ENCODE results near the gene GIGYF2.

Gene GIGYF2

DNA sequence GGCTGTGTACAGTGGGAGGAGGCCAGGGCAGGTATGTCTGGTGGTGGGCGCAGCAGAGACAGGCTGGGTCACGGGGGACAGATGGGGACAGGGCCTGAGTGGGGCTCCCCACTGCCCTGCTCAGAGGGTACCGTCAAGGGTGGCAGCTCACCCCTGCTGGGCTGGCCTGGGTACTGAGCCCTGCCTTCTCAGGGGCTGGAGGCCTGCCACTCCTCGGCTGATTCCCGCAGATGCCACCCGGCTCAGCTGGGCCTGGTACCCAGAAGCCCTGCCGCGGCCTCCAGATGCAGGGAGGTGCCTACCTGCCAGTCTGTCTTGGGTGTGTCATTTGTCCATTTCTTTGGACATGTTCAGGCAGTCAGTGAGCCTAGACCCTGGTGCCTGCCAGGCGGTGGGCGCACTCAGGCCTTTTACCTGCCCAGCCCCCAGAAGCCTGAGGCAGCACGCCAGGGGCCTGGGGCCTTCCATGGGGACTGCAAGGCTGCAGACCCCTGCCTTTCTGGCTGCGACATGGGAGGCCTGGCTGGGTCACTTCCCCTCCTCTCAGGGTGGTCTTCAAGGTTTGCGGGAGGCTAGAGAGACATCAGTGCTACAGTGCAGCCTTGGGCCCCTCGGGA, 176.3 kb downstream of the GIGYF2 start:
- H3K4me3 ChIP-seq (ENCODE audit: low read depth, low read length) = no peak overlapping the region
- in situ Hi-C loops (cut with HindIII; ENCODE audit: low sequenced_read_pairs) = loop anchor here (5.0 to 25.0 kb wide), 2 partner anchors 86 to 364 kb away; no protein-coding TSS in a partner anchor
- TF ChIP-seq, protein P1, sequence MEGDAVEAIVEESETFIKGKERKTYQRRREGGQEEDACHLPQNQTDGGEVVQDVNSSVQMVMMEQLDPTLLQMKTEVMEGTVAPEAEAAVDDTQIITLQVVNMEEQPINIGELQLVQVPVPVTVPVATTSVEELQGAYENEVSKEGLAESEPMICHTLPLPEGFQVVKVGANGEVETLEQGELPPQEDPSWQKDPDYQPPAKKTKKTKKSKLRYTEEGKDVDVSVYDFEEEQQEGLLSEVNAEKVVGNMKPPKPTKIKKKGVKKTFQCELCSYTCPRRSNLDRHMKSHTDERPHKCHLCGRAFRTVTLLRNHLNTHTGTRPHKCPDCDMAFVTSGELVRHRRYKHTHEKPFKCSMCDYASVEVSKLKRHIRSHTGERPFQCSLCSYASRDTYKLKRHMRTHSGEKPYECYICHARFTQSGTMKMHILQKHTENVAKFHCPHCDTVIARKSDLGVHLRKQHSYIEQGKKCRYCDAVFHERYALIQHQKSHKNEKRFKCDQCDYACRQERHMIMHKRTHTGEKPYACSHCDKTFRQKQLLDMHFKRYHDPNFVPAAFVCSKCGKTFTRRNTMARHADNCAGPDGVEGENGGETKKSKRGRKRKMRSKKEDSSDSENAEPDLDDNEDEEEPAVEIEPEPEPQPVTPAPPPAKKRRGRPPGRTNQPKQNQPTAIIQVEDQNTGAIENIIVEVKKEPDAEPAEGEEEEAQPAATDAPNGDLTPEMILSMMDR (IDR thresholded peaks at IDR 0.05; ENCODE audit: low read depth, low read length, missing control alignments) = no peak

DNA sequence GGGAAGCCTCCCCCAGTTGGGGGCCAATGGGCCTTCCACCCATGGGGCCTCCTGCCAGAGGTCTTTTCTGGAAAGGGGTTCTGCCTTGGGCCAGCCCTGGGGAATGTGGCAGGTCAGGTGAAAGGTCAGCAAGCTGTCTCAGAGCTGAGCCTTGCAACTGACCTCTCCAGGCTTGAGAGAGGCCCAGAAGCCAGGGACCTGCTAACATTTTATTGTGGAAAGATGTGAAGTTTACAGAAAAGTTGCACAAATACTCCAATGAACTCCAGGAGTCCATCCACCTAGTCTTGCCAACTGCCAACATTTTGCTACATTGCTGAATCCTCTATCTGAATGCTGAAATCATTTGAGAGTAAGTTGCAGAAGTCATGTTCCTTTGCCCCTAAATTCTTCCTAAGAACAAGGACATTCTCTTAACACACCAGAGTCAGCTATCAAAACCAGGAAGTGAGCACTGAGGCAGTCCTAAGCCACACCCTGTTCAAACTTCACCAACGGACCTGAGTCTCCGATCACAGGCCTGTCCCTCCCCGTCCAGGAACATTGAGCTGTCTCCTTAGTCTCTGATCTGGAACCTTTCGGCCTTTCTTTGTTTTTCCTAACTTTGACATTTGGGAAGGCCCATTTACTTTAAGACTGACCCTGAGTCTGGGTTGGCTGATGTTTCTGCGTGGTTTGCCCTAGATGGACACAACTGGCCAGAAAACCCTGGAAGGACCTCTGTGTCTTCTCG, 176.9 kb downstream of the GIGYF2 start:
- no peak for DNase-seq (ENCODE audit: low read depth)
- in situ Hi-C loops (cut with HindIII; ENCODE audit: low sequenced_read_pairs) = loop anchor here (5.0 to 25.0 kb wide), 2 partner anchors 87 to 363 kb away; no protein-coding TSS in a partner anchor
- H3K4me3 ChIP-seq (ENCODE audit: low read depth, low read length) = no peak overlapping the region
- TF ChIP-seq, protein P1 (IDR thresholded peaks at IDR 0.05; ENCODE audit: low read depth, low read length, missing control alignments) = no peak

More for the DNA sequence above, 176.3 kb downstream of the GIGYF2 start:
- DNase-seq (ENCODE audit: low read depth) = no peak

DNA sequence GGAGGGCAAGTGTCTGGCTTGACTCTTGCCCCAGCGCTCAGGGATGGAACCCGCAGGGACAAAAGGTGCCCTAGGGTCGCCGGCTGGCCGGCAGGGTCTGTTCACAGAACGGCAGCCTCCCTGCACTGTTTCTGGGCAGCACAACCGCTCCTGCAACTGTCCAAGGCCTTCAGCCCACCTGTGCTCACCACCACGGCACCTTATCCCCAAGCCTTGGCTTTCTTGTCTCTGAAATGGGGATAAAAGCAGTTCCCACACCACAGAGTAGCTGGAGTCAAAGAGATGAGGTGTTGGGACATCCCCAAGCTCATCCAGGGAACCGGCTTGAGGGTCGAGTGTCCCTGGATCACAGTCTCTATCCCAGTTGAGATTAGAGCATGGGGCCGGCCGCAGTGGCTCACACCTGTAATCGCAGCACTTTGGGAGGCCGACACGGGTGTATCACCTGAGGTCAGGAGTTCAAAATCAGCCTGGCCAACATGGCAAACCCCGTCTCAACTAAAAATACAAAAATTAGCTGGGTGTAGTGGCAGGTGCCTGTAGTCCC, 177.6 kb downstream of the GIGYF2 start:
- in situ Hi-C loops (cut with HindIII; ENCODE audit: low sequenced_read_pairs) = loop anchor here (5.0 to 25.0 kb wide), 2 partner anchors 87 to 363 kb away; no protein-coding TSS in a partner anchor

DNA sequence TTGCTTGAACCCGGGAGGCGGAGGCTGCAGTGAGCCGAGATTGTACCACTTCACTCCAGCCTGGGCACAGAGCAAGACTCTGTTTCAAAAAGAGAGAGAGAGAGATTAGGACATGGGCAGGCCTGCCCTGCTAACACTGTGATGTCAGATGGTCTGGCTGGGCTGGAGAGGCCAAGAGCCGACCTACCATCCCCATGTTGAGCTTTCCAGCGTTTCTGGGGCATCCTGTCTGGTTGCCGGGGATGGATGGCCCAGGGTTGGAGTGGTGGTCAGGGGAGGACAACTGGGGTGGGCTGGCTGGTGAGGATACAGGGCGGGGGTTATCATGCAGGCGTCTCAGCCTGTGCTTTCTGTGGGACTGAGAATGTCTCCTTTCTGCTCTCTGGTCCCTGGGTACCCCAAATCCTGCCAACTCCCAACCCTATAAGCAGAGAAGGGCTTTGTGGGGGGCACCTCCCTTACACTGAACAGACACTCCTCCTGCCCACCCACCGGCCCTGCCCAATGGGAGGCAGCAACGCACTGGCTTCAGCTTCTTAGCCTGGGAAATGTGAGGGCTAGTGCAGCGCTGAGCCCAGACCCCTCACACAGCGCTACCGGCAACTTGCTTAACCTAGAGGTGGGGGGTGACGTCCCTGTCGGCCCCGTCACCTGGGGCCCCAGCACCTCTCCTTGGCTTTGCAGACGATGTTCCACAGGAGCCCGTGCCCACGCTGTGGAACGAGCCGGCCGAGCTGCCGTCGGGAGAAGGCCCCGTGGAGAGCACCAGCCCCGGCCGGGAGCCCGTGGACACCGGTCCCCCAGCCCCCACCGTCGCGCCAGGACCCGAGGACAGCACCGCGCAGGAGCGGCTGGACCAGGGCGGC, 178.4 kb downstream of the GIGYF2 start:
- DNase-seq (ENCODE audit: low read depth) = no peak
- TF ChIP-seq, protein P1 (IDR thresholded peaks at IDR 0.05; ENCODE audit: low read depth, low read length, missing control alignments) = peak; percentile 9
- H3K4me3 ChIP-seq (ENCODE audit: low read depth, low read length) = no peak overlapping the region
- in situ Hi-C loops (cut with HindIII; ENCODE audit: low sequenced_read_pairs) = no loop called here

More for the DNA sequence above, 177.6 kb downstream of the GIGYF2 start:
- DNase-seq (ENCODE audit: low read depth) = no peak
- TF ChIP-seq, protein P1 (IDR thresholded peaks at IDR 0.05; ENCODE audit: low read depth, low read length, missing control alignments) = no peak
- H3K4me3 ChIP-seq (ENCODE audit: low read depth, low read length) = no peak overlapping the region

DNA sequence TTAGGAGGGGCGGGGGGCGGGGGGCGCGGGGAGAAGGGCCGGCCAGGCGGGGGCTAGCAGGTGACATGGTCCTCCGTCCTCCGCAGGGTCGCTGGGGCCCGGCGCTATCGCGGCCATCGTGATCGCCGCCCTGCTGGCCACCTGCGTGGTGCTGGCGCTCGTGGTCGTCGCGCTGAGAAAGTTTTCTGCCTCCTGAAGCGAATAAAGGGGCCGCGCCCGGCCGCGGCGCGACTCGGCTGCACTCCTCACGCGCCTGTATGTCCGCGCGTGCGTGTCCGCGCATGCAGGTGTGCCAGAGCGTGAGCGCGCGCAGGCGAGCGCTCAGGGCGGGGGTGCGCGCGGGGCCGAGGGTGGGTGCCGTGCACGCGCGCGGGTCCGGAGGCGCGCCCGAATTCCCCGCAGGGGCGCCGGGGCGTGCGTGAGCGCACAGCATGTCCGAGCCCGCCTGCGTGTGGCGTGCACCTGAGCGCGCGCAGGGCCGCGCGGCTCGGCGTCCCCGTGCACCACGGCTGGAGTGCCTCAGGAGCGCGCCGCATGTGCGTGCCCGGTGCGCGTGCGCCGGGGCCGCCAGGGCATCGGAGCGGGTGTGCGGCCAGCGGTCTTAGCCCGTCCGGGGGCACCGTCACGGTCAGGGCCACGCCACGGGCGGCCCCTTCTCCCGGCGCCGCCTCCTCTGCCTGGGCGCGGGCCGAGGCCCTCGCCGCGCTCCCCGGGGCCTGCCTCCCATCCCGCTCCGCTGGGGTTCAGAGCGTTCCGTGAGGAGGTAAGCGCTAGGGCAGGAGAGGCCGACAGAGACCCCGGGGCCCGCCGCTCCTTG, 179.2 kb downstream of the GIGYF2 start:
- DNase-seq (ENCODE audit: low read depth) = no peak
- TF ChIP-seq, protein P1 (IDR thresholded peaks at IDR 0.05; ENCODE audit: low read depth, low read length, missing control alignments) = peak; percentile 17
- in situ Hi-C loops (cut with HindIII; ENCODE audit: low sequenced_read_pairs) = no loop called here
- peak overlapping the region; percentile 34 for H3K4me3 ChIP-seq (ENCODE audit: low read depth, low read length)
